Measurements from ENCODE around the gene NR0B2. TPM values are rescaled to one million over a fixed set of nuclear protein-coding genes. Genes with fewer than 3 reads are reported as not detected.

Gene NR0B2
- total RNA-seq, 2 donors from 2014 or later: 0.64 to 1.8 TPM

DNA sequence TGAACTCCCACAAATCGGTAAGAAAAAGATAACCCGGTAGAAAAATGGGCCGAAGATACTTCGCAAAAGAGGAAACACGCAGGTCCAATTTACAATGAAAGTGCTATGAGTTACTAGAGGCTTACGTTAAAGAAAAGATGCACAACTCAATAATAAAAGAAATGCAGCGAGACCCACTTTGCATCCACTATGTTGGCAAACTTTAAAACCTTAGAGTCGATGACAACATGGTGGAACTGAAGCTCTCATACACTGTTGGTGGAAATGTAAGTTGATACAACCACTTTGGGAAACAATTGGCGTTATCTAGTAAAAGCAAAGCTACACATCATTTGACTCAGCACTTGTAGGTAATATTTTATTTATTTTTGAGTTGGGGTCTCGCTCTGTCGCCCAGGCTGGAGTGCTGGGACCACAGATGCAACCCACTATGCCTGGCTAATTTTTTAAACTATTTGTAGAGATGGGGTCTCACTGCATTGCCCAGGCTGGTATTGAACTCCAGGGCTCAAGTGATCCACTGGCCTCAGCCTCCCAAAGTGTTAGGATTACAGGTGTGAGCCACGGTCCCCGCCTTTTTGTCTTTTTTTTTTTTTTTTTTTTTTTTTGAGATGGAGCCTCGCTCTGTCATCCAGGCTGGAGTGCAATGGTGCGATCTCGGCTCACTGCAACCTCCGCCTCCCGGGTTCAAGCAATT, 12.8 kb downstream of the NR0B2 start:
- TF ChIP-seq, protein P1, sequence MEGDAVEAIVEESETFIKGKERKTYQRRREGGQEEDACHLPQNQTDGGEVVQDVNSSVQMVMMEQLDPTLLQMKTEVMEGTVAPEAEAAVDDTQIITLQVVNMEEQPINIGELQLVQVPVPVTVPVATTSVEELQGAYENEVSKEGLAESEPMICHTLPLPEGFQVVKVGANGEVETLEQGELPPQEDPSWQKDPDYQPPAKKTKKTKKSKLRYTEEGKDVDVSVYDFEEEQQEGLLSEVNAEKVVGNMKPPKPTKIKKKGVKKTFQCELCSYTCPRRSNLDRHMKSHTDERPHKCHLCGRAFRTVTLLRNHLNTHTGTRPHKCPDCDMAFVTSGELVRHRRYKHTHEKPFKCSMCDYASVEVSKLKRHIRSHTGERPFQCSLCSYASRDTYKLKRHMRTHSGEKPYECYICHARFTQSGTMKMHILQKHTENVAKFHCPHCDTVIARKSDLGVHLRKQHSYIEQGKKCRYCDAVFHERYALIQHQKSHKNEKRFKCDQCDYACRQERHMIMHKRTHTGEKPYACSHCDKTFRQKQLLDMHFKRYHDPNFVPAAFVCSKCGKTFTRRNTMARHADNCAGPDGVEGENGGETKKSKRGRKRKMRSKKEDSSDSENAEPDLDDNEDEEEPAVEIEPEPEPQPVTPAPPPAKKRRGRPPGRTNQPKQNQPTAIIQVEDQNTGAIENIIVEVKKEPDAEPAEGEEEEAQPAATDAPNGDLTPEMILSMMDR (IDR thresholded peaks at IDR 0.05): no peak
- peak overlapping the region; percentile 82 for H3K27ac ChIP-seq
- H3K9ac ChIP-seq (ENCODE audit: low read depth in 2 of 2, low read length in 2 of 2): peak overlapping the region in 1 of 2 donors; percentile 94

DNA sequence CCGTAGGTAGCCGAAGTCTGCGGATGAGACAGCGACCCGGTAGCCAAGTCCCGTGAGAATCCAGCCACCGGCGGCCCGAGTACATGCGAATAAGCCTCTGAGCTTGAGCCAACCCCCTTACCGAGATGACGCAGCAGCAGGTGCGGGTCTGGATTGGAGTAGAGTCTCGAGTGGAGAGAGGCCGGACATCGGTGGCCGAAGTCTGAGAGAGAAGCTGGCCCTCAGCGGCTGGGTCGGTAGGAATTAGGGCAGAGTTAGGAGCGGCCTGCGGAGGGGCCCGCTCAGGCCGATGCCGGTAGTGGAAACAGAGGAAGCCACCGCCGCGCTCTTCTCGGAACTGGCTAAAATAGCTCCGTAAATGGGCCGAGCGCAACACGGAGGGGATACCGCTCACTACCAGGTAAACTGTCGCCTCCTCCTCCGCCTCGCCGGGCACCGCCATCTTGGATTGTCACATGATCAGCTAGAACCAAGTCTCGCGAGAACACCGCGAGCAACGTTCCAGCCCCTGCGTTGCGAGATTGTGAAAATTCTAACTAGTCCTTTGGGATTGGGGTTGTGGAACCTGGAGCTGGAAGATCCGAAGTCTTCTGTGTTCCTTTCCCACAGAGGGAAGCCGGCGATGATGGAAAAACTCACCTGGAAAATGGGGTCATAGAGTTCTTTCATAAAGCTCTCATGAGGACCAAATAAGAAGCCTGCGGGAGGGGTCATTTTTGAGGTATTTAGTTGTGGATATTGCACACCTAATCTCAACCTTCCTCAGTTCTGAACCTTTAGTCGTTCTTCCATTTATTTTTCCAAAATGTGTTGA, 13.6 kb downstream of the NR0B2 start, which contains the start of gene GPATCH3:
GPATCH3 (minus strand) TSS at position 467 of the 814 bp plus-strand sequence; CDS start at position 442, 25 bp downstream.
- Histone ChIP-seq H3K27me3 (no peaks in the 10 kb centered on the region), H3K36me3 (peaks cover 5% of the 10 kb centered on the region), H3K4me3 (peak within 1 kb of the TSS; percentile 97), H3K27ac (peak within 1 kb of the TSS; percentile 82), H3K9me3 (no peaks in the 10 kb centered on the region), H3K4me1 (peaks cover 10% of the 10 kb centered on the region), H3K9ac (ENCODE audit: low read depth in 2 of 2, low read length in 2 of 2) (peak within 1 kb of the TSS; percentile 85 to 94)
- DNase-seq: peak; percentile 94
- TF ChIP-seq, protein P1 (IDR thresholded peaks at IDR 0.05): no peak
- intact Hi-C loops (cut with DNase I): no loop called here

More for the DNA sequence above, 12.8 kb downstream of the NR0B2 start:
- H3K4me3 ChIP-seq: peak overlapping the region; percentile 97
- DNase-seq: no peak
- intact Hi-C loops (cut with DNase I): no loop called here
- peaks cover 5% of the 10 kb centered on the region for H3K36me3 ChIP-seq
- H3K4me1 ChIP-seq: peaks cover 10% of the 10 kb centered on the region
- no peaks in the 10 kb centered on the region for H3K9me3 ChIP-seq
- no peaks in the 10 kb centered on the region for H3K27me3 ChIP-seq

DNA sequence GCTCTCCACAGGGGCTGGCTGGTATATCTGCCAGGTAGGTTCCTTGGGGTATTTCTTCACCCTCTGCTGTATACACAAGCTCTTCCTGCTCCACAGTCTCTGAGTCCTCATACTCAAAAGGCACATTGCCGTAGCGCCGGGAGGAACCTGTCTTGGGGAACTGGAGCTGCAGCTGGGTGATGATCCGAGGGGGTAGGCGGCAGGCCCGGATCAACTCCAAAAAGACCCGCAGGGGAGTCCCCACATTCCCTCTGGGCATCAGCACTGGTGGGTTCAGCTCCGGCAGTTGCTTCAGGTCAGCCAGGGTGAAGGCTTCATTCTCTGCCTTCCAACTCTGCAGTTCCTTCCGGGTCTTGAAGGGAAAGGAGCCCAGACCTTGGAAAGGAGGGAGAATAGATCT, 16.4 kb downstream of the NR0B2 start:
- no peak overlapping the region for H3K4me3 ChIP-seq
- DNase-seq: no peak
- intact Hi-C loops (cut with DNase I): no loop called here
- H3K27me3 ChIP-seq: no peaks in the 10 kb centered on the region
- H3K36me3 ChIP-seq: peaks cover 18% of the 10 kb centered on the region
- H3K27ac ChIP-seq: no peak overlapping the region
- no peaks in the 10 kb centered on the region for H3K9me3 ChIP-seq
- H3K9ac ChIP-seq (ENCODE audit: low read depth in 2 of 2, low read length in 2 of 2): no peak overlapping the region
- TF ChIP-seq, protein P1 (IDR thresholded peaks at IDR 0.05): no peak
- H3K4me1 ChIP-seq: peaks cover 10% of the 10 kb centered on the region

DNA sequence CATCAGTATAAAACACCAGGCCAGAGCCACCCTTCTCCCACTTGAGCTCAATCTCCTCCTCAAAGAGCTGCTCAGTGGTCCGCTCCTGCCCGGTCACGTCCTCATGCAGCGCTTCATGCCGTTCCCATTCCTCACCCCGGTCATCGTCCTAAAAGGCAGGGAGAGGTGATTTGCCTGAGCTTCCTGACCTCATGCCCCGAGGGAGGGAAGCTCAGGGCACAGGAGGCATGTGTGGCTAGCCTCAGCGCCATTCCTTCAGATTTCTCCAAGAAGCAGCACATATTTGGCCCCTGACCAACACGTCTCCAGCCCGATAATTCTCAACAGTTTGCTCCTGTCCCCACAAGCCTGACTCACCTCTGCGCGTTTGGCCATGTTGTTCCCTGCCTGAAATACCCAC, 19.5 kb downstream of the NR0B2 start:
- no peak overlapping the region for H3K27ac ChIP-seq
- no peak overlapping the region for H3K9ac ChIP-seq (ENCODE audit: low read depth in 2 of 2, low read length in 2 of 2)
- H3K4me1 ChIP-seq: peaks cover 9% of the 10 kb centered on the region
- no peak overlapping the region for H3K4me3 ChIP-seq
- no peaks in the 10 kb centered on the region for H3K9me3 ChIP-seq
- intact Hi-C loops (cut with DNase I): no loop called here
- peaks cover 19% of the 10 kb centered on the region for H3K36me3 ChIP-seq
- H3K27me3 ChIP-seq: no peaks in the 10 kb centered on the region
- TF ChIP-seq, protein P1 (IDR thresholded peaks at IDR 0.05): no peak
- DNase-seq: no peak

DNA sequence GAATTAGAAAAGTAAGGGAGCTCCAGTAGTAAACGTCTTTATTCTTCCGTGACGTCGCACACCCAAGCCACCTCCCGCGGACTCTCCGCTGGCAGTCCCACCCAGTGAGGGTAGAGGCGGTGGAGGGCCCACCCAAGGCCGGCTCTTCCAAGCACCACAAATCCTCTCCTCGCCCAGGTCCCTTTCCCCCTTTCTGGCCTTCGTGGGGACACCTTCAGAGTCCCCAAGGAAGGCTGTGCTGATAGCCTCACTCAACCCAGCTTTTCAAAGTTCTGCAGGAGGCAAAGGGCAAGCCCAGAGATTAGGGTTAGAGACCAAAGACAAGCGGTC, 23.3 kb downstream of the NR0B2 start:
- H3K27ac ChIP-seq: peak overlapping the region; percentile 92
- DNase-seq: no peak
- intact Hi-C loops (cut with DNase I): no loop called here
- H3K27me3 ChIP-seq: no peaks in the 10 kb centered on the region
- TF ChIP-seq, protein P1 (IDR thresholded peaks at IDR 0.05): no peak
- peak overlapping the region; percentile 98 for H3K4me3 ChIP-seq
- H3K36me3 ChIP-seq: peaks cover 20% of the 10 kb centered on the region
- H3K9me3 ChIP-seq: no peaks in the 10 kb centered on the region
- peak overlapping the region; percentile 96 to 97 for H3K9ac ChIP-seq (ENCODE audit: low read depth in 2 of 2, low read length in 2 of 2)
- H3K4me1 ChIP-seq: peaks cover 8% of the 10 kb centered on the region
